Esophagus squamous epithelium (tissue), 5 donors: ENCODE measurements around the gene MOGAT2. TPM values are rescaled to one million over a fixed set of nuclear protein-coding genes. Genes with fewer than 3 reads are reported as not detected.

Experiments
- DNase-seq: peaks from one replicate; lab custom pipeline; 2025; lab: John Stamatoyannopoulos, UW
- H3K27ac ChIP-seq, 4 donors: fragments of 200-600 bp; sonication (generic); one replicate each; pipeline ENCODE4 v1.5.1; 2016 to 2019; ENCODE audit warnings: mild to moderate bottlenecking in 1 of 4
- H3K27me3 ChIP-seq, 4 donors: fragments of 200-600 bp; sonication (generic); 1 replicate in 3 of 4; 2 replicates in 1 of 4; pipeline versions ENCODE4 v1.5.1 to v1.6.0; 2017 to 2021; ENCODE audit warnings: antibody characterized with exemption in 1 of 4
- H3K36me3 ChIP-seq, 3 donors: fragments of 200-600 bp; sonication (generic); one replicate each; pipeline ENCODE4 v1.5.1; 2016 to 2019
- H3K4me1 ChIP-seq, 3 donors: fragments of 200-600 bp; sonication (generic); one replicate each; pipeline ENCODE4 v1.5.1; 2017 to 2019
- H3K4me3 ChIP-seq, 4 donors: fragments of 200-600 bp; sonication (generic); 1 replicate in 3 of 4; 2 replicates in 1 of 4; pipeline ENCODE4 v1.5.1; 2016 to 2019; ENCODE audit warnings: mild to moderate bottlenecking in 2 of 4, moderate library complexity in 1 of 4
- H3K9me3 ChIP-seq, 3 donors: fragments of 200-600 bp; sonication (generic); one replicate each; pipeline ENCODE4 v1.5.1; 2016 to 2019
- CTCF ChIP-seq, 6 experiments: fragments of 450-650 bp in 4 of 6; fragments of 200-600 bp in 2 of 6; sonication (generic) in 2 of 6; IDR thresholded peaks; one replicate each; pipeline ENCODE4 v1.5.1; 2016 to 2019; ENCODE audit warnings: antibody characterized with exemption in 6 of 6, mild to moderate bottlenecking in 4 of 6, moderate library complexity in 4 of 6
- POLR2A ChIP-seq, 4 donors: fragments of 450-650 bp; IDR thresholded peaks; one replicate each; pipeline ENCODE4 v1.6.1; 2017; ENCODE audit warnings: antibody characterized with exemption in 4 of 4, mild to moderate bottlenecking in 4 of 4, moderate library complexity in 3 of 4
- WGBS, 2 donors: methylation state at CpG; one replicate each; pipeline ENCODE4 v1.1.5; 2018; 5-methylcytosine and 5-hydroxymethylcytosine counted together
- intact Hi-C: fragments of 100-400 bp; cut with DNase I; formaldehyde crosslinking; loops from one replicate; pipeline ENCODE4 v1.15.0; 2022
- total RNA-seq, 4 donors: library from RNA; depleted of rRNA; stranded (reverse); fragments of >200 nt; gene quantifications; one replicate each; pipeline ENCODE4 v1.1.0, GENCODE V29; 2016
- donor health status: DM: yes; HTN: yes; CAD: no.

Gene MOGAT2
- total RNA-seq, 4 donors from 2014 or later: not detected

- TF ChIP-seq POLR2A (IDR thresholded peaks at IDR 0.05) (no peak), CTCF (IDR thresholded peaks at IDR 0.05) (no peak)
- intact Hi-C loops: no loop called here
- WGBS, 2 donors: 82 to 89% methylated on average over 3 to 4 of the region's 4 CpGs
- Histone ChIP-seq H3K4me1 (no peaks in the 10 kb centered on the region), H3K27ac (no peak overlapping the region), H3K9me3 (no peaks in the 10 kb centered on the region), H3K27me3 (peaks cover 0 to 39% (median 0%) of the 10 kb centered on the region in 4 donors), H3K36me3 (no peaks in the 10 kb centered on the region), H3K4me3 (no peak overlapping the region)
- DNase-seq: no peak
Observed at GRCh38 chr11:75691804-75692203, 25.8 kb upstream of the MOGAT2 start.

- DNase-seq: no peak
- peaks cover 0 to 35% (median 0%) of the 10 kb centered on the region in 4 donors for H3K27me3 ChIP-seq
- no peak for TF ChIP-seq CTCF (IDR thresholded peaks at IDR 0.05)
- no peak for TF ChIP-seq POLR2A (IDR thresholded peaks at IDR 0.05)
- intact Hi-C loops: no loop called here
- WGBS, 2 donors: 67 to 69% methylated on average over 3 of the region's 4 CpGs
- no peak overlapping the region for H3K27ac ChIP-seq
- H3K9me3 ChIP-seq: no peaks in the 10 kb centered on the region
- H3K36me3 ChIP-seq: no peaks in the 10 kb centered on the region
- H3K4me3 ChIP-seq: no peak overlapping the region
- no peaks in the 10 kb centered on the region for H3K4me1 ChIP-seq
Observed at GRCh38 chr11:75697906-75698581, 19.6 kb upstream of the MOGAT2 start.

- Histone ChIP-seq H3K4me3 (no peak overlapping the region), H3K4me1 (peaks cover 0 to 2% (median under 1%) of the 10 kb centered on the region in 3 donors), H3K36me3 (no peaks in the 10 kb centered on the region), H3K9me3 (no peaks in the 10 kb centered on the region), H3K27ac (no peak overlapping the region), H3K27me3 (peaks cover 0 to 20% (median 0%) of the 10 kb centered on the region in 4 donors)
- intact Hi-C loops: loop anchor here (10.0 kb wide), 1 partner anchor 94 kb away; no protein-coding TSS in a partner anchor
- TF ChIP-seq POLR2A (IDR thresholded peaks at IDR 0.05) (no peak), CTCF (IDR thresholded peaks at IDR 0.05) (no peak)
- no peak for DNase-seq
- 73 to 86% methylated on average over 1 to 2 of the region's 2 CpGs for WGBS, 2 donors
Observed at GRCh38 chr11:75700940-75701339, 16.7 kb upstream of the MOGAT2 start.

- Histone ChIP-seq H3K4me1 (peaks cover 0 to 7% (median 3%) of the 10 kb centered on the region in 3 donors), H3K36me3 (no peaks in the 10 kb centered on the region), H3K27me3 (peaks cover 0 to 6% (median 0%) of the 10 kb centered on the region in 4 donors), H3K4me3 (no peak overlapping the region), H3K9me3 (no peaks in the 10 kb centered on the region), H3K27ac (no peak overlapping the region)
- TF ChIP-seq CTCF (IDR thresholded peaks at IDR 0.05) (no peak), POLR2A (IDR thresholded peaks at IDR 0.05) (no peak)
- WGBS, 2 donors: 73 to 80% methylated on average over 2 to 6 of the region's 7 CpGs
- DNase-seq: no peak
- intact Hi-C loops: loop anchor here (10.0 kb wide), 1 partner anchor 91 kb away; no protein-coding TSS in a partner anchor
Observed at GRCh38 chr11:75703695-75704237, 13.9 kb upstream of the MOGAT2 start.

GRCh38 chr11:75705541-75705940 is 12.1 kb upstream of the MOGAT2 start:
- DNase-seq: no peak
- Histone ChIP-seq H3K27ac (no peak overlapping the region), H3K27me3 (no peaks in the 10 kb centered on the region), H3K36me3 (no peaks in the 10 kb centered on the region), H3K4me1 (peaks cover 0 to 7% (median 3%) of the 10 kb centered on the region in 3 donors), H3K4me3 (no peak overlapping the region), H3K9me3 (no peaks in the 10 kb centered on the region)
- 85 to 86% methylated on average over 2 to 3 of the region's 3 CpGs for WGBS, 2 donors
- intact Hi-C loops: loop anchor here (10.0 kb wide), 1 partner anchor 89 kb away; no protein-coding TSS in a partner anchor
- TF ChIP-seq CTCF (IDR thresholded peaks at IDR 0.05): no peak
- TF ChIP-seq POLR2A (IDR thresholded peaks at IDR 0.05): no peak
